Neural cell (in vitro differentiated cells): Measurements from ENCODE around the gene MEPCE. TPM values are rescaled to one million over a fixed set of nuclear protein-coding genes. Genes with fewer than 3 reads are reported as not detected.

Source experiments
- H2AFZ ChIP-seq: fragments of 200-600, 300-800 bp; sonication (generic), shearing (Covaris generic); 2 replicates; pipeline ENCODE4 v1.6.0; 2014; ENCODE audit warnings: low read depth, mild to moderate bottlenecking, antibody characterized with exemption, low read length, moderate library complexity
- H3F3A ChIP-seq: fragments of 200-600 bp; shearing (Covaris generic); 2 replicates; pipeline ENCODE4 v1.6.1; 2016; ENCODE audit warnings: mild to moderate bottlenecking, moderate library complexity, mixed read lengths, antibody characterized with exemption, low read length; ENCODE audit not compliant: insufficient read depth, poor library complexity, severe bottlenecking
- H3K27ac ChIP-seq: fragments of 200-600, 300-800 bp; sonication (generic), shearing (Covaris generic); 2 replicates; pipeline ENCODE4 v1.5.1; 2014; ENCODE audit warnings: mild to moderate bottlenecking, low read length, moderate library complexity
- H3K27me3 ChIP-seq: fragments of 300-800, 200-600 bp; sonication (generic), shearing (Covaris generic); 2 replicates; pipeline ENCODE4 v1.6.0; 2014; ENCODE audit warnings: mild to moderate bottlenecking, low read depth, low read length, moderate library complexity; ENCODE audit not compliant: insufficient read depth
- H3K36me3 ChIP-seq: fragments of 300-800, 200-600 bp; sonication (generic), shearing (Covaris generic); 2 replicates; pipeline ENCODE4 v1.5.1; 2014; ENCODE audit warnings: mild to moderate bottlenecking, antibody characterized with exemption, low read length, moderate library complexity; ENCODE audit not compliant: insufficient read depth
- H3K4me2 ChIP-seq: fragments of 300-800, 200-600 bp; sonication (generic), shearing (Covaris generic); 2 replicates; pipeline ENCODE4 v1.6.0; 2014; ENCODE audit warnings: mild to moderate bottlenecking, low read length
- H3K4me3 ChIP-seq: fragments of 300-800, 200-600 bp; sonication (generic), shearing (Covaris generic); 2 replicates; pipeline ENCODE4 v1.5.1; 2014; ENCODE audit warnings: mild to moderate bottlenecking, low read length, moderate library complexity
- H3K79me2 ChIP-seq: fragments of 200-600 bp; shearing (Covaris generic); replicated peaks from 2 replicates; pipeline ENCODE4 v1.6.0; 2014; ENCODE audit warnings: mild to moderate bottlenecking, low read length, moderate library complexity; ENCODE audit not compliant: insufficient read depth
- H3K9ac ChIP-seq: fragments of 300-800, 200-600 bp; sonication (generic), shearing (Covaris generic); 2 replicates; pipeline ENCODE4 v1.6.1; 2016; ENCODE audit warnings: mild to moderate bottlenecking, low read length, mixed read lengths
- H3K9me2 ChIP-seq: fragments of 200-600 bp; shearing (Covaris generic); 2 replicates; pipeline ENCODE4 v1.6.1; 2016; ENCODE audit warnings: mild to moderate bottlenecking, low read length, mixed read lengths; ENCODE audit not compliant: insufficient read depth
- H3K9me3 ChIP-seq: fragments of 200-600, 300-800 bp; sonication (generic), shearing (Covaris generic); 2 replicates; pipeline ENCODE4 v1.6.1; 2016; ENCODE audit warnings: mild to moderate bottlenecking, mixed run types, low read length, moderate library complexity, mixed read lengths
- H4K20me1 ChIP-seq: fragments of 200-600 bp; shearing (Covaris generic); 2 replicates; pipeline ENCODE4 v1.6.1; 2016; ENCODE audit warnings: mild to moderate bottlenecking, mixed run types; ENCODE audit not compliant: insufficient read depth
- EP300 ChIP-seq: fragments of 450-650 bp; conservative IDR thresholded peaks from 2 replicates; pipeline ENCODE4 v1.6.1; 2014; ENCODE audit warnings: antibody characterized with exemption, mild to moderate bottlenecking, moderate library complexity; ENCODE audit not compliant: poor library complexity, severe bottlenecking
- EZH2 ChIP-seq: fragments of 200-600, 300-800 bp; shearing (Covaris generic), sonication (generic); IDR thresholded peaks from 2 replicates; pipeline ENCODE4 v1.6.1; 2014; ENCODE audit warnings: antibody characterized with exemption, low read length, borderline replicate concordance, mild to moderate bottlenecking; ENCODE audit not compliant: insufficient read depth, poor library complexity, severe bottlenecking
- MXI1 ChIP-seq: fragments of 450-650 bp; conservative IDR thresholded peaks from 2 replicates; pipeline ENCODE4 v1.6.1; 2014; ENCODE audit warnings: antibody characterized with exemption, mild to moderate bottlenecking; ENCODE audit not compliant: poor library complexity, severe bottlenecking
- POLR2AphosphoS5 ChIP-seq: IDR thresholded peaks from 2 replicates; pipeline ENCODE4 v1.6.1; 2012
- RAD21 ChIP-seq: fragments of 450-650 bp; conservative IDR thresholded peaks from 2 replicates; pipeline ENCODE4 v1.6.1; 2014; ENCODE audit warnings: antibody characterized with exemption, mild to moderate bottlenecking, moderate library complexity
- SMC3 ChIP-seq: fragments of 450-650 bp; conservative IDR thresholded peaks from 2 replicates; pipeline ENCODE4 v1.6.1; 2014; ENCODE audit warnings: antibody characterized with exemption, mild to moderate bottlenecking, moderate library complexity; ENCODE audit not compliant: poor library complexity
- TAF1 ChIP-seq: IDR thresholded peaks from 2 replicates; pipeline ENCODE4 v1.6.1; 2012; ENCODE audit warnings: low read depth
- polyA plus RNA-seq: library from polyadenylated mRNA; depleted of rRNA; stranded (reverse); fragments of >200 nt; gene quantifications from 2 replicates; pipeline ENCODE4 v1.2.3, GENCODE V29; 2014
- TF ChIP-seq, protein P1 (sequence below): IDR thresholded peaks from 2 replicates; pipeline ENCODE4 v1.6.1; 2012; ENCODE audit warnings: borderline replicate concordance
- TF ChIP-seq, protein P2 (sequence below): fragments of 450-650 bp; IDR thresholded peaks from 2 replicates; pipeline ENCODE4 v1.5.1; 2014; ENCODE audit warnings: antibody characterized with exemption, mild to moderate bottlenecking, moderate library complexity; ENCODE audit not compliant: poor library complexity, severe bottlenecking

Gene MEPCE
- polyA plus RNA-seq, 1 donor from 2014 or later: 15.0 TPM

DNA sequence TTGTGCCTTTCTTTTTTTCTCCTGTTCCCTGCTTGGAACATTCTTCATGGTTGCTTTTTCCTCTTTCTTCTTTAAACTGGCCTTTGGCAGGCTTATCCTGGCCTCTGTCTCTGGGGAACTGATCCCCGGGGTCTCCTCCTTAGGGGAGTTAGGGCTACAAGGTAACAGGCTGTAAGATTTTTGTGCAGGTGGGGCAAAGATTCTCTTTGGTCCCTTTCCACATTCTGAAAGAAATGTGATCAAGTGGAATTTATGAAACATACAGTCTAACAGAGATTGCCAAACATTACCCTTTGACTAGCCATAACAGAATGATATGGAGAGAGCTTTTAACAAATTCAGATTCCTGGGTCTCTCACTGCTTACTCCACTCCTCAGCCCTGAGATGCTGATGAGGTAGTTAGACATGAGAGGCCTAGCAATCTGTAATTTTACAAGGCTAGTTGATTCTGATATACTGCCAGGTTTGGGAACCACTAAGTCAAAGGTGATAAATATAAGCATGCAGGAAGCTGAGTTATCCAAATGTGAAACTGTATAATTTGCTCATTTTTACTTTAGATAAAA is 9.9 kb upstream of the MEPCE start:
- no peak overlapping the region for H3K27ac ChIP-seq
- H3K4me3 ChIP-seq: no peak overlapping the region
- no peaks in the 10 kb centered on the region for H3K36me3 ChIP-seq
- H2AFZ ChIP-seq: no peak overlapping the region
- no peaks in the 10 kb centered on the region for H3K9me3 ChIP-seq
- H4K20me1 ChIP-seq: no peaks in the 10 kb centered on the region
- H3K79me2 ChIP-seq: no peaks in the 10 kb centered on the region
- no peaks in the 10 kb centered on the region for H3F3A ChIP-seq
- TF ChIP-seq EP300 (no peak), RAD21 (no peak), SMC3 (no peak), POLR2AphosphoS5 (no peak), TAF1 (no peak), MXI1 (no peak), EZH2 (no peak)
- TF ChIP-seq, protein P1, sequence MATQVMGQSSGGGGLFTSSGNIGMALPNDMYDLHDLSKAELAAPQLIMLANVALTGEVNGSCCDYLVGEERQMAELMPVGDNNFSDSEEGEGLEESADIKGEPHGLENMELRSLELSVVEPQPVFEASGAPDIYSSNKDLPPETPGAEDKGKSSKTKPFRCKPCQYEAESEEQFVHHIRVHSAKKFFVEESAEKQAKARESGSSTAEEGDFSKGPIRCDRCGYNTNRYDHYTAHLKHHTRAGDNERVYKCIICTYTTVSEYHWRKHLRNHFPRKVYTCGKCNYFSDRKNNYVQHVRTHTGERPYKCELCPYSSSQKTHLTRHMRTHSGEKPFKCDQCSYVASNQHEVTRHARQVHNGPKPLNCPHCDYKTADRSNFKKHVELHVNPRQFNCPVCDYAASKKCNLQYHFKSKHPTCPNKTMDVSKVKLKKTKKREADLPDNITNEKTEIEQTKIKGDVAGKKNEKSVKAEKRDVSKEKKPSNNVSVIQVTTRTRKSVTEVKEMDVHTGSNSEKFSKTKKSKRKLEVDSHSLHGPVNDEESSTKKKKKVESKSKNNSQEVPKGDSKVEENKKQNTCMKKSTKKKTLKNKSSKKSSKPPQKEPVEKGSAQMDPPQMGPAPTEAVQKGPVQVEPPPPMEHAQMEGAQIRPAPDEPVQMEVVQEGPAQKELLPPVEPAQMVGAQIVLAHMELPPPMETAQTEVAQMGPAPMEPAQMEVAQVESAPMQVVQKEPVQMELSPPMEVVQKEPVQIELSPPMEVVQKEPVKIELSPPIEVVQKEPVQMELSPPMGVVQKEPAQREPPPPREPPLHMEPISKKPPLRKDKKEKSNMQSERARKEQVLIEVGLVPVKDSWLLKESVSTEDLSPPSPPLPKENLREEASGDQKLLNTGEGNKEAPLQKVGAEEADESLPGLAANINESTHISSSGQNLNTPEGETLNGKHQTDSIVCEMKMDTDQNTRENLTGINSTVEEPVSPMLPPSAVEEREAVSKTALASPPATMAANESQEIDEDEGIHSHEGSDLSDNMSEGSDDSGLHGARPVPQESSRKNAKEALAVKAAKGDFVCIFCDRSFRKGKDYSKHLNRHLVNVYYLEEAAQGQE: no peak
- TF ChIP-seq, protein P2, sequence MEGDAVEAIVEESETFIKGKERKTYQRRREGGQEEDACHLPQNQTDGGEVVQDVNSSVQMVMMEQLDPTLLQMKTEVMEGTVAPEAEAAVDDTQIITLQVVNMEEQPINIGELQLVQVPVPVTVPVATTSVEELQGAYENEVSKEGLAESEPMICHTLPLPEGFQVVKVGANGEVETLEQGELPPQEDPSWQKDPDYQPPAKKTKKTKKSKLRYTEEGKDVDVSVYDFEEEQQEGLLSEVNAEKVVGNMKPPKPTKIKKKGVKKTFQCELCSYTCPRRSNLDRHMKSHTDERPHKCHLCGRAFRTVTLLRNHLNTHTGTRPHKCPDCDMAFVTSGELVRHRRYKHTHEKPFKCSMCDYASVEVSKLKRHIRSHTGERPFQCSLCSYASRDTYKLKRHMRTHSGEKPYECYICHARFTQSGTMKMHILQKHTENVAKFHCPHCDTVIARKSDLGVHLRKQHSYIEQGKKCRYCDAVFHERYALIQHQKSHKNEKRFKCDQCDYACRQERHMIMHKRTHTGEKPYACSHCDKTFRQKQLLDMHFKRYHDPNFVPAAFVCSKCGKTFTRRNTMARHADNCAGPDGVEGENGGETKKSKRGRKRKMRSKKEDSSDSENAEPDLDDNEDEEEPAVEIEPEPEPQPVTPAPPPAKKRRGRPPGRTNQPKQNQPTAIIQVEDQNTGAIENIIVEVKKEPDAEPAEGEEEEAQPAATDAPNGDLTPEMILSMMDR: no peak
- no peak overlapping the region for H3K4me2 ChIP-seq
- no peak overlapping the region for H3K9ac ChIP-seq
- H3K27me3 ChIP-seq: no peaks in the 10 kb centered on the region
- no peaks in the 10 kb centered on the region for H3K9me2 ChIP-seq

DNA sequence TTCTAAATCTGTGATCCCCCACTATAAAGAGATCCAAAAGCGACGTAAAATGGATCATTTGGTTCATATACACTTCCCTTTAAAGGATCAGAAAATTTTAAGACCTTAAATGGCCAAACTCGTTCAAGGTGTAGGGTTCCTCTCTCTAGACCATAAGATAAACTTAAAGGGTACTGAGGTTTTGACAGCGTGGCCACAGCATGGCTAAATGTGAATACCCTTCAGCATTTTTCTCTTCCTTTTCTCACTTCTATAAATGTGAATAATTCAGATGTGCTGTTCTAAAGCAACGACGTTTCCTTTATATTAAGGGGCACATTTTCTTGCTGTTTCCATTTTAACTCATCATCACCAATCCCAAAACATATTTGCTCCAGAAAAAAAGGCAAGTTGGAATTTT is 6.3 kb upstream of the MEPCE start:
- no peaks in the 10 kb centered on the region for H3K9me3 ChIP-seq
- no peak overlapping the region for H3K27ac ChIP-seq
- H2AFZ ChIP-seq: no peak overlapping the region
- no peaks in the 10 kb centered on the region for H3K36me3 ChIP-seq
- H3K79me2 ChIP-seq: no peaks in the 10 kb centered on the region
- TF ChIP-seq SMC3 (no peak), MXI1 (no peak), EP300 (no peak), TAF1 (no peak), RAD21 (no peak), EZH2 (no peak), POLR2AphosphoS5 (no peak)
- TF ChIP-seq, protein P2: no peak
- TF ChIP-seq, protein P1: no peak
- no peaks in the 10 kb centered on the region for H3K27me3 ChIP-seq
- no peak overlapping the region for H3K4me2 ChIP-seq
- no peak overlapping the region for H3K4me3 ChIP-seq
- no peaks in the 10 kb centered on the region for H3K9me2 ChIP-seq
- H3K9ac ChIP-seq: no peak overlapping the region
- H3F3A ChIP-seq: no peaks in the 10 kb centered on the region
- no peaks in the 10 kb centered on the region for H4K20me1 ChIP-seq
